WTC11 (cell line): ENCODE data around the gene SAMD5. TPM values are rescaled to one million over a fixed set of nuclear protein-coding genes. Genes with fewer than 3 reads are reported as not detected.

ENCODE experiments used
- ATAC-seq: fragments of 200-7000 bp; cut with Tn5 transposase; 2 replicates; pipeline ENCODE4 v1.10.0; 2021; ENCODE audit warnings: mild to moderate bottlenecking, moderate library complexity
- CTCF ChIA-PET: fragments of 300-600 bp; sonication (Branson Sonifier 250); formaldehyde crosslinking; loops from one replicate; lab custom pipeline; 2021; ENCODE audit warnings: antibody characterized with exemption; lab: Charles Lee
- POLR2A ChIA-PET: fragments of 350-600 bp; sonication (Branson Sonifier 250); formaldehyde crosslinking; loops from one replicate; lab custom pipeline; 2021; ENCODE audit warnings: antibody characterized with exemption; lab: Charles Lee
- DNase-seq: peaks from one replicate; pipeline ENCODE4 v3.0.0; 2021; ENCODE audit warnings: low spot score
- H3K27ac Mint-ChIP-seq: 2 replicates; pipeline ENCODE4 v1.8.0; 2021; ENCODE audit warnings: mixed read lengths
- H3K27me3 Mint-ChIP-seq: 2 replicates; pipeline ENCODE4 v1.8.0; 2021; ENCODE audit warnings: low read depth, mild to moderate bottlenecking, moderate library complexity, mixed read lengths
- H3K36me3 Mint-ChIP-seq: 2 replicates; pipeline ENCODE4 v1.8.0; 2021; ENCODE audit warnings: mixed read lengths
- H3K4me1 Mint-ChIP-seq: 2 replicates; pipeline ENCODE4 v1.8.0; 2022; ENCODE audit warnings: mixed read lengths
- H3K4me3 Mint-ChIP-seq: 2 replicates; pipeline ENCODE4 v1.8.0; 2021; ENCODE audit warnings: mild to moderate bottlenecking, moderate library complexity, mixed read lengths
- H3K9me3 Mint-ChIP-seq: 2 replicates; pipeline ENCODE4 v1.8.0; 2021; ENCODE audit warnings: mixed read lengths
- CBFB ChIP-seq: sonication (generic); formaldehyde crosslinking; IDR thresholded peaks from 2 replicates; pipeline ENCODE4 v1.8.1; 2022; ENCODE audit warnings: mild to moderate bottlenecking, low read depth, missing genetic modification reagents
- E2F5 ChIP-seq: sonication (generic); formaldehyde crosslinking; IDR thresholded peaks from 2 replicates; pipeline ENCODE4 v1.8.1; 2022; ENCODE audit warnings: mild to moderate bottlenecking, moderate library complexity, missing genetic modification reagents
- ETV6 ChIP-seq: sonication (generic); formaldehyde crosslinking; IDR thresholded peaks from 2 replicates; pipeline ENCODE4 v1.8.1; 2022; ENCODE audit warnings: mild to moderate bottlenecking, missing genetic modification reagents
- FOXJ3 ChIP-seq: sonication (generic); formaldehyde crosslinking; IDR thresholded peaks from 2 replicates; pipeline ENCODE4 v1.9.0; 2021; ENCODE audit warnings: missing genetic modification reagents, mild to moderate bottlenecking, borderline replicate concordance
- FOXP1 ChIP-seq: sonication (generic); formaldehyde crosslinking; IDR thresholded peaks from 2 replicates; pipeline ENCODE4 v1.8.0; 2022; ENCODE audit warnings: missing genetic modification reagents, mild to moderate bottlenecking, moderate library complexity, borderline replicate concordance
- GABPB1 ChIP-seq: sonication (generic); formaldehyde crosslinking; IDR thresholded peaks from 2 replicates; pipeline ENCODE4 v1.8.1; 2023; ENCODE audit warnings: mild to moderate bottlenecking, missing genetic modification reagents
- GRHL2 ChIP-seq: fragments of 250-450 bp; sonication (Bioruptor Pico); IDR thresholded peaks from 2 replicates; pipeline ENCODE4 v1.8.0; 2022; ENCODE audit warnings: mild to moderate bottlenecking, moderate library complexity; ENCODE audit not compliant: insufficient replicate concordance, severe bottlenecking
- HMGXB4 ChIP-seq: sonication (generic); formaldehyde crosslinking; IDR thresholded peaks from 2 replicates; pipeline ENCODE4 v1.8.1; 2023; ENCODE audit warnings: mild to moderate bottlenecking, moderate library complexity, missing genetic modification reagents
- IRF1 ChIP-seq: sonication (generic); formaldehyde crosslinking; IDR thresholded peaks from 2 replicates; pipeline ENCODE4 v1.8.0; 2023; ENCODE audit warnings: missing genetic modification reagents
- JAZF1 ChIP-seq: fragments of 250-450 bp; sonication (Bioruptor Pico); IDR thresholded peaks from 2 replicates; pipeline ENCODE4 v1.9.0; 2021; ENCODE audit warnings: moderate library complexity, mild to moderate bottlenecking, inconsistent platforms
- KAT7 ChIP-seq: sonication (generic); formaldehyde crosslinking; IDR thresholded peaks from 2 replicates; pipeline ENCODE4 v1.8.1; 2023; ENCODE audit warnings: missing genetic modification reagents, mild to moderate bottlenecking, borderline replicate concordance
- MLX ChIP-seq: sonication (generic); formaldehyde crosslinking; IDR thresholded peaks from 2 replicates; pipeline ENCODE4 v1.8.1; 2023; ENCODE audit warnings: mild to moderate bottlenecking, missing genetic modification reagents, moderate library complexity
- MXD4 ChIP-seq: fragments of 250-450 bp; sonication (Bioruptor Pico); IDR thresholded peaks from 2 replicates; pipeline ENCODE4 v1.8.0; 2021; ENCODE audit warnings: mild to moderate bottlenecking, moderate library complexity, borderline replicate concordance
- NFATC4 ChIP-seq: fragments of 250-450 bp; sonication (Bioruptor Pico); IDR thresholded peaks from 2 replicates; pipeline ENCODE4 v1.9.0; 2021; ENCODE audit warnings: mild to moderate bottlenecking
- NFYB ChIP-seq: sonication (generic); formaldehyde crosslinking; conservative IDR thresholded peaks from 2 replicates; pipeline ENCODE4 v1.8.0; 2022; ENCODE audit warnings: low read depth, missing genetic modification reagents
- NR2C2 ChIP-seq: sonication (generic); formaldehyde crosslinking; IDR thresholded peaks from 2 replicates; pipeline ENCODE4 v1.8.0; 2022; ENCODE audit warnings: mild to moderate bottlenecking, missing genetic modification reagents
- NR3C1 ChIP-seq: sonication (generic); formaldehyde crosslinking; conservative IDR thresholded peaks from 2 replicates; pipeline ENCODE4 v1.8.1; 2023; ENCODE audit warnings: low read depth, mild to moderate bottlenecking, missing genetic modification reagents
- OVOL2 ChIP-seq: fragments of 250-450 bp; sonication (Bioruptor Pico); IDR thresholded peaks from 2 replicates; pipeline ENCODE4 v1.9.0; 2021; ENCODE audit warnings: mild to moderate bottlenecking, borderline replicate concordance
- SOX15 ChIP-seq: fragments of 250-450 bp; sonication (Bioruptor Pico); IDR thresholded peaks from 2 replicates; pipeline ENCODE4 v1.9.0; 2021; ENCODE audit warnings: mild to moderate bottlenecking
- TCF7 ChIP-seq: sonication (generic); formaldehyde crosslinking; IDR thresholded peaks from 2 replicates; pipeline ENCODE4 v1.8.0; 2022; ENCODE audit warnings: mild to moderate bottlenecking, low read depth, missing genetic modification reagents, moderate library complexity
- TP53 ChIP-seq: sonication (generic); formaldehyde crosslinking; IDR thresholded peaks from 2 replicates; pipeline ENCODE4 v1.8.1; 2023; ENCODE audit warnings: mild to moderate bottlenecking, missing genetic modification reagents
- ZNF138 ChIP-seq: sonication (generic); formaldehyde crosslinking; conservative IDR thresholded peaks from 2 replicates; pipeline ENCODE4 v1.8.1; 2022; ENCODE audit warnings: mild to moderate bottlenecking, moderate library complexity, missing genetic modification reagents
- ZNF263 ChIP-seq: sonication (generic); formaldehyde crosslinking; IDR thresholded peaks from 2 replicates; pipeline ENCODE4 v1.8.1; 2022; ENCODE audit warnings: low read depth, mild to moderate bottlenecking, moderate library complexity, missing genetic modification reagents
- ZNF416 ChIP-seq: fragments of 250-450 bp; sonication (Bioruptor Pico); IDR thresholded peaks from 2 replicates; pipeline ENCODE4 v1.9.0; 2021; ENCODE audit warnings: mild to moderate bottlenecking, inconsistent platforms
- ZNF423 ChIP-seq: fragments of 250-450 bp; sonication (Bioruptor Pico); IDR thresholded peaks from 2 replicates; pipeline ENCODE4 v2.1.2; 2022; ENCODE audit warnings: mild to moderate bottlenecking, moderate library complexity
- ZNF671 ChIP-seq: fragments of 250-450 bp; sonication (Bioruptor Pico); IDR thresholded peaks from 2 replicates; pipeline ENCODE4 v1.8.0; 2021; ENCODE audit warnings: mild to moderate bottlenecking
- total RNA-seq: library from RNA; stranded (reverse); gene quantifications from 3 replicates; pipeline ENCODE4 v1.2.3, GENCODE V29; 2021
- TF ChIP-seq, protein P1 (sequence below): sonication (generic); formaldehyde crosslinking; IDR thresholded peaks from 2 replicates; pipeline ENCODE4 v1.8.1; 2022; ENCODE audit warnings: mild to moderate bottlenecking, missing genetic modification reagents, moderate library complexity, borderline replicate concordance
- TF ChIP-seq, protein P2 (sequence below): sonication (generic); formaldehyde crosslinking; IDR thresholded peaks from 2 replicates; pipeline ENCODE4 v1.8.0; 2023; ENCODE audit warnings: mild to moderate bottlenecking, missing genetic modification reagents

The SAMD5 gene
- total RNA-seq, 1 experiment from 2014 or later = 0.39 TPM

DNA sequence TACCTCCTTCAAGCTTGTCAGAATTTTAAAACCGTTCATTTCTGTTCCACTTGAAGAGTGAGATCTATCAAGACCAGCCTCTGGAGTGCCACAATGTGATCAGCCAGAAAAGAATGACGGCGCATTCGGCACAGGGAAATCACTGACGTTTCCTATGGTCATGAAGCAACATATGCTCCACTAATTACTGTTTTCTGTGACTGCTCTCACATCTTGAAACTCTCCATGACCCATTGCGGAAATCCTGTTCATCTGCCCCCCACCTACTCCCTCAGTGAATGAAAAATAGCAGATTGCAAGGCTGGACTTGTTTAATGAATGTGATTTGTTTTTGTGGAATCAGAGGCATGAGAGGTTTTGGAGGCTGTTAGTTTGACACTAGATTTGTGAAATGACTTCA is 53.2 kb downstream of the SAMD5 start:
- DNase-seq = no peak
- ChIA-PET CTCF (no interaction called here), POLR2A (no interaction called here)
- Mint-ChIP-seq H3K9me3 (peaks cover 8% of the 10 kb centered on the region), H3K27ac (no peak overlapping the region), H3K4me3 (no peak overlapping the region), H3K27me3 (no peaks in the 10 kb centered on the region), H3K4me1 (peaks cover 6% of the 10 kb centered on the region), H3K36me3 (peaks cover 5% of the 10 kb centered on the region)
- TF ChIP-seq ZNF416 (CRISPR knock-in tag) = no peak
- no peak for TF ChIP-seq GABPB1 (CRISPR knock-in tag)
- no peak for TF ChIP-seq JAZF1 (CRISPR knock-in tag)
- TF ChIP-seq NFYB (CRISPR knock-in tag) = no peak
- no peak for TF ChIP-seq FOXP1 (CRISPR knock-in tag)
- no peak for TF ChIP-seq NFATC4 (CRISPR knock-in tag)
- no peak for TF ChIP-seq ZNF671 (CRISPR knock-in tag)
- no peak for TF ChIP-seq TP53 (CRISPR knock-in tag)
- no peak for TF ChIP-seq E2F5 (CRISPR knock-in tag)
- no peak for ATAC-seq

DNA sequence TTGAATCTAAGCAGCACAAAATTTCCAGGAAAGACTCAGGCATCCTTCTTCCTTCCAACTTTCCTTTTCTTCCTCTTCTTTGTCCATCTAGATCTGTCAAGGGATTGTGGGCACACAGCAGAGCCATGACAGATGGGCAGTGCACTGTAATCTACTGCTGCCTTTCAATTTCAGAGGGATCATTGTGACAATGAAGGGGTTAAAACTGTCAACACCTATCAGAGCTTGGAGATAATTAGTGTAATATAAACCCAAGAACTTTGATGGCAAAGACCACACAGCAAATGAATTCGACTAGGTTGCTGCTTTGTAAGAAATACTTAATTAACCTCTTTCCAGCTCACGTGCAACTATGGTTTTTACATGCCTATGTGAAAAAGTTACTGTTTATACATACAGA is 55.0 kb downstream of the SAMD5 start:
- H3K9me3 Mint-ChIP-seq = no peaks in the 10 kb centered on the region
- no peak overlapping the region for H3K4me3 Mint-ChIP-seq
- H3K27ac Mint-ChIP-seq = no peak overlapping the region
- ChIA-PET POLR2A (no interaction called here), CTCF (no interaction called here)
- ATAC-seq (no peak), DNase-seq (no peak)
- H3K36me3 Mint-ChIP-seq = no peaks in the 10 kb centered on the region
- no peaks in the 10 kb centered on the region for H3K27me3 Mint-ChIP-seq
- peaks cover 6% of the 10 kb centered on the region for H3K4me1 Mint-ChIP-seq
- TF ChIP-seq GRHL2 (CRISPR knock-in tag) = no peak
- TF ChIP-seq KAT7 (CRISPR knock-in tag) = no peak
- TF ChIP-seq, protein P1, sequence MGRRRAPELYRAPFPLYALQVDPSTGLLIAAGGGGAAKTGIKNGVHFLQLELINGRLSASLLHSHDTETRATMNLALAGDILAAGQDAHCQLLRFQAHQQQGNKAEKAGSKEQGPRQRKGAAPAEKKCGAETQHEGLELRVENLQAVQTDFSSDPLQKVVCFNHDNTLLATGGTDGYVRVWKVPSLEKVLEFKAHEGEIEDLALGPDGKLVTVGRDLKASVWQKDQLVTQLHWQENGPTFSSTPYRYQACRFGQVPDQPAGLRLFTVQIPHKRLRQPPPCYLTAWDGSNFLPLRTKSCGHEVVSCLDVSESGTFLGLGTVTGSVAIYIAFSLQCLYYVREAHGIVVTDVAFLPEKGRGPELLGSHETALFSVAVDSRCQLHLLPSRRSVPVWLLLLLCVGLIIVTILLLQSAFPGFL = no peak
- no peak for TF ChIP-seq MLX (CRISPR knock-in tag)
- TF ChIP-seq FOXJ3 (CRISPR knock-in tag) = no peak
- TF ChIP-seq ZNF138 (CRISPR knock-in tag) = no peak
- no peak for TF ChIP-seq TCF7
- no peak for TF ChIP-seq CBFB (CRISPR knock-in tag)
- TF ChIP-seq ZNF423 (CRISPR knock-in tag) = no peak
- no peak for TF ChIP-seq NR3C1 (CRISPR knock-in tag)
- no peak for TF ChIP-seq ETV6 (CRISPR knock-in tag)
- TF ChIP-seq IRF1 = no peak
- TF ChIP-seq, protein P2, sequence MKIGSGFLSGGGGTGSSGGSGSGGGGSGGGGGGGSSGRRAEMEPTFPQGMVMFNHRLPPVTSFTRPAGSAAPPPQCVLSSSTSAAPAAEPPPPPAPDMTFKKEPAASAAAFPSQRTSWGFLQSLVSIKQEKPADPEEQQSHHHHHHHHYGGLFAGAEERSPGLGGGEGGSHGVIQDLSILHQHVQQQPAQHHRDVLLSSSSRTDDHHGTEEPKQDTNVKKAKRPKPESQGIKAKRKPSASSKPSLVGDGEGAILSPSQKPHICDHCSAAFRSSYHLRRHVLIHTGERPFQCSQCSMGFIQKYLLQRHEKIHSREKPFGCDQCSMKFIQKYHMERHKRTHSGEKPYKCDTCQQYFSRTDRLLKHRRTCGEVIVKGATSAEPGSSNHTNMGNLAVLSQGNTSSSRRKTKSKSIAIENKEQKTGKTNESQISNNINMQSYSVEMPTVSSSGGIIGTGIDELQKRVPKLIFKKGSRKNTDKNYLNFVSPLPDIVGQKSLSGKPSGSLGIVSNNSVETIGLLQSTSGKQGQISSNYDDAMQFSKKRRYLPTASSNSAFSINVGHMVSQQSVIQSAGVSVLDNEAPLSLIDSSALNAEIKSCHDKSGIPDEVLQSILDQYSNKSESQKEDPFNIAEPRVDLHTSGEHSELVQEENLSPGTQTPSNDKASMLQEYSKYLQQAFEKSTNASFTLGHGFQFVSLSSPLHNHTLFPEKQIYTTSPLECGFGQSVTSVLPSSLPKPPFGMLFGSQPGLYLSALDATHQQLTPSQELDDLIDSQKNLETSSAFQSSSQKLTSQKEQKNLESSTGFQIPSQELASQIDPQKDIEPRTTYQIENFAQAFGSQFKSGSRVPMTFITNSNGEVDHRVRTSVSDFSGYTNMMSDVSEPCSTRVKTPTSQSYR (CRISPR knock-in tag) = no peak
- TF ChIP-seq SOX15 (CRISPR knock-in tag) = no peak
- no peak for TF ChIP-seq ZNF263 (CRISPR knock-in tag)
- TF ChIP-seq OVOL2 = no peak
- no peak for TF ChIP-seq NR2C2 (CRISPR knock-in tag)
- TF ChIP-seq ZNF416 (CRISPR knock-in tag) = no peak
- TF ChIP-seq MXD4 (CRISPR knock-in tag) = no peak
- TF ChIP-seq HMGXB4 (CRISPR knock-in tag) = no peak
